ENCODE results near the gene HAP1. TPM values are rescaled to one million over a fixed set of nuclear protein-coding genes. Genes with fewer than 3 reads are reported as not detected.
"Not testable (repeated sequence)": the region's sequence is repeated elsewhere in the genome, so short reads cannot be mapped to it uniquely, and the experiment has no call there.

The HAP1 gene
- total RNA-seq, 4 donors from 2014 or later: 0.19 TPM; not detected in 3

DNA sequence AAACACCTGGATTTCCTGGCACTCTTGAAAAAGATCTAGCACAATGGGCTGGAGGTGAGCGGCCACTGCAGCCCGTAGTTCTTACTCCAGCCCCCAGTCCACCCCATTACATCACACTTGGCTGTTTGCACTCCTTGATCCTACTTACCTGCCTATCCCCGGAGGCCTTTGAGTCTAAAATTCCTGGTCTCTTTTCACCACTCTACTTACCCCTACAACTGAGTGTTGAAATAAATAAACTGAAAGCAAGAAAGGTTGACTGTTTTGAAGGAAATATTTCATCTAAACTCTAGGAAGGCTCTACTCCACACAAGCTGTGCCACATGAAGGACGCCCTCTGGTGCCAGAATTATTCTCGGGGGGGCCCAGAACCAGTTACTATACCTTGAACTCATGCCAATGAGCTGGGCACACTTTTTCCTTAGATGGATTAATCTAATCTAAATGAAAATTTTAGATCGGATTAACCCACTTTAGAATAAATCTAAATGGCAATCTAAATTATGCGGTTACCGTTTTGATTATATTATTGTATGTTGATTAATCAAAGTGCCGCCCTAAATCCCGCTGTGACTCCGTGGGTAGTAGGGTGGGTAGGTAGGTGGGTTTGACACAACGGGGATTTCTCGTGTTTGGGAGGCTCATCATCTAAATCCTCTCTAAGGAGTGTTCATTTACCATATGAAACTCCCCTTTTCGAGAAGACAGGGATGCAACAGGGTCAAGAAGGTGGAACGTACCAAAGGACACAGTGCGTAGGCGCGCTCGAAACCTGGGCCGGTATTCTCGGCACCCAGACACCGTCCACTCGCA lies 46.4 kb downstream of the HAP1 start:
- Histone ChIP-seq H3K36me3 (peaks cover 33 to 37% (median 36%) of the 10 kb centered on the region in 4 donors), H3K27me3 (no peaks in the 10 kb centered on the region), H3K27ac (replicated peaks in 1 of 4) (peak overlapping the region; percentile 98 to 100 (median 100)), H3K4me3 (peak overlapping the region; percentile 74 to 94 (median 90)), H3K9me3 (no peaks in the 10 kb centered on the region), H3K4me1 (peaks cover 27 to 42% (median 34%) of the 10 kb centered on the region in 4 donors)
- WGBS: 6% methylated on average over 23 of the region's 23 CpGs
- TF ChIP-seq POLR2AphosphoS5 (IDR thresholded peaks at IDR 0.05): peak in 1 of 2 donors; percentile 98
- TF ChIP-seq, protein P1, sequence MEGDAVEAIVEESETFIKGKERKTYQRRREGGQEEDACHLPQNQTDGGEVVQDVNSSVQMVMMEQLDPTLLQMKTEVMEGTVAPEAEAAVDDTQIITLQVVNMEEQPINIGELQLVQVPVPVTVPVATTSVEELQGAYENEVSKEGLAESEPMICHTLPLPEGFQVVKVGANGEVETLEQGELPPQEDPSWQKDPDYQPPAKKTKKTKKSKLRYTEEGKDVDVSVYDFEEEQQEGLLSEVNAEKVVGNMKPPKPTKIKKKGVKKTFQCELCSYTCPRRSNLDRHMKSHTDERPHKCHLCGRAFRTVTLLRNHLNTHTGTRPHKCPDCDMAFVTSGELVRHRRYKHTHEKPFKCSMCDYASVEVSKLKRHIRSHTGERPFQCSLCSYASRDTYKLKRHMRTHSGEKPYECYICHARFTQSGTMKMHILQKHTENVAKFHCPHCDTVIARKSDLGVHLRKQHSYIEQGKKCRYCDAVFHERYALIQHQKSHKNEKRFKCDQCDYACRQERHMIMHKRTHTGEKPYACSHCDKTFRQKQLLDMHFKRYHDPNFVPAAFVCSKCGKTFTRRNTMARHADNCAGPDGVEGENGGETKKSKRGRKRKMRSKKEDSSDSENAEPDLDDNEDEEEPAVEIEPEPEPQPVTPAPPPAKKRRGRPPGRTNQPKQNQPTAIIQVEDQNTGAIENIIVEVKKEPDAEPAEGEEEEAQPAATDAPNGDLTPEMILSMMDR (IDR thresholded peaks at IDR 0.05): no peak
- intact Hi-C loops (cut with DNase I): no loop called here
- no peak for DNase-seq (ENCODE audit: extremely low spot score)

DNA sequence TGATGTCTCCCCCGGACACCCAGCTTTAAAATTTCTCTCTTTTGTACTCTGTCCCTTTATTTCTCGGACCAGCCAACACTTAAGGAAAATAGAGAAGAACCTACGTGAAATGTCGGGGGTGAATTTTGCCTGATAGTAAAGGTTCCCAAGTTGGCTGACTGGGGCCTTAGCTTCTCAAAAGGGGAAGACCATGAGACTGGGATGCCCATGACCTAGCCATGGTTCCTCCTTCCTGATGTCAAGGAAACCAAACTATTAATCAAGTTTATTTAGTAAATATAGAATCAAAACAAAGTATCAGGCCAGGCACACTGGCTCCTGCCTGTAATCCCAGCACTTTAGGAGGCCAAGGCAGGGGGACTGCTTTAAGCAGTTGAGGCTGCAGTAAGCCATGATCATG lies 48.2 kb downstream of the HAP1 start:
- no peak overlapping the region for H3K27ac ChIP-seq (replicated peaks in 1 of 4)
- H3K36me3 ChIP-seq: peaks cover 16 to 20% (median 19%) of the 10 kb centered on the region in 4 donors
- TF ChIP-seq POLR2A (IDR thresholded peaks at IDR 0.05; ENCODE audit: low read depth) (no peak), EP300 (IDR thresholded peaks at IDR 0.05) (no peak), POLR2AphosphoS5 (IDR thresholded peaks at IDR 0.05) (no peak)
- TF ChIP-seq, protein P1 (IDR thresholded peaks at IDR 0.05): no peak
- H3K27me3 ChIP-seq: no peaks in the 10 kb centered on the region
- H3K4me3 ChIP-seq: no peak overlapping the region
- 89% methylated on average over 4 of the region's 4 CpGs for WGBS
- no peaks in the 10 kb centered on the region for H3K9me3 ChIP-seq
- DNase-seq (ENCODE audit: extremely low spot score): no peak
- peaks cover 22 to 25% (median 24%) of the 10 kb centered on the region in 4 donors for H3K4me1 ChIP-seq
- intact Hi-C loops (cut with DNase I): no loop called here

DNA sequence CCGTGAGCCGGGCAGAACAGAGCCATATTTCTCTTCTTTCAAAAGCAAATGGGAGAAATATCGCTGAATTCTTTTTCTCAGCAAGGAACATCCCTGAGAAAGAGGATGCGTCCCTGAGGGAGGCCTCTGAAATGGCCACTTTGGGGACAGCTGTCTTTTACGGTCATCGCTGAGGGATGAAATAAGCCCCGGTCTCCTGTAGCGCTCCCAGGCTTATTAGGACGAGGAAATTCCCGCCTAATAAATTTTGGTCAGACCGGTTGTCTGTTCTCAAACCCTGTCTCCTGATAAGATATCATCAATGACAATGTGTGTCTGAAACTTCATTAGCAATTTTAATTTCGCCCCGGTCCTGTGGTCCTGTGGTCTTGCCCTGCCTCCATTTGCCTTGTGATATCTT lies 48.7 kb downstream of the HAP1 start:
- Histone ChIP-seq H3K4me1 (peaks cover 16 to 20% (median 19%) of the 10 kb centered on the region in 4 donors), H3K36me3 (peaks cover 11 to 14% (median 13%) of the 10 kb centered on the region in 4 donors)
- H3K27ac ChIP-seq (replicated peaks in 1 of 4); intact Hi-C loops (cut with DNase I); H3K9me3 ChIP-seq; DNase-seq (ENCODE audit: extremely low spot score); H3K27me3 ChIP-seq; H3K4me3 ChIP-seq: not testable (repeated sequence)
- WGBS: 93% methylated on average over 13 of the region's 13 CpGs

DNA sequence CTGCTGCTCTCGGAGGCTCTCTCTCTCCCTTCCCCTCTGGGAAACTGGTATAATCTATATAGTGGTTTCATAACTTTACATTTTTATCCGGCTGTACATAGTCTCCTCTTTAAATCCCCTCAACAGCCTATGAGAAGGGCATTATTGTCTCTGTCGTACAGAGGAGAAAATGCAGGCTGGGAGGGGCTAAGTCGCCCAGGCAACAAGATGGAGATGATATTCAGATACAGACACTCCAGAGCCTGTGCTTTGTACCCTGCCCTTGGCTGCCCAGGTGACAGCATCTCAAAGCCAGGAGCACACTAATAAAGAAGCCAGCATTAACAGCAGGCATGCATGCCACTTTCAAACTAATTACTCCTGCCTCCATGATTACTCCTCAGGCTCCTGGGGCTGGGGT lies 50.4 kb downstream of the HAP1 start:
- DNase-seq (ENCODE audit: extremely low spot score): no peak
- H3K9me3 ChIP-seq: no peaks in the 10 kb centered on the region
- no peaks in the 10 kb centered on the region for H3K27me3 ChIP-seq
- H3K36me3 ChIP-seq: no peaks in the 10 kb centered on the region
- no peak overlapping the region for H3K4me3 ChIP-seq
- intact Hi-C loops (cut with DNase I): no loop called here
- no peak overlapping the region for H3K27ac ChIP-seq (replicated peaks in 1 of 4)
- H3K4me1 ChIP-seq: peaks cover 7 to 10% (median 8%) of the 10 kb centered on the region in 4 donors
- WGBS: 53% methylated on average over 4 of the region's 4 CpGs
- no peak for TF ChIP-seq POLR2AphosphoS5 (IDR thresholded peaks at IDR 0.05)
- TF ChIP-seq POLR2A (IDR thresholded peaks at IDR 0.05; ENCODE audit: low read depth): no peak
- TF ChIP-seq, protein P1 (IDR thresholded peaks at IDR 0.05): no peak
- no peak for TF ChIP-seq EP300 (IDR thresholded peaks at IDR 0.05)

DNA sequence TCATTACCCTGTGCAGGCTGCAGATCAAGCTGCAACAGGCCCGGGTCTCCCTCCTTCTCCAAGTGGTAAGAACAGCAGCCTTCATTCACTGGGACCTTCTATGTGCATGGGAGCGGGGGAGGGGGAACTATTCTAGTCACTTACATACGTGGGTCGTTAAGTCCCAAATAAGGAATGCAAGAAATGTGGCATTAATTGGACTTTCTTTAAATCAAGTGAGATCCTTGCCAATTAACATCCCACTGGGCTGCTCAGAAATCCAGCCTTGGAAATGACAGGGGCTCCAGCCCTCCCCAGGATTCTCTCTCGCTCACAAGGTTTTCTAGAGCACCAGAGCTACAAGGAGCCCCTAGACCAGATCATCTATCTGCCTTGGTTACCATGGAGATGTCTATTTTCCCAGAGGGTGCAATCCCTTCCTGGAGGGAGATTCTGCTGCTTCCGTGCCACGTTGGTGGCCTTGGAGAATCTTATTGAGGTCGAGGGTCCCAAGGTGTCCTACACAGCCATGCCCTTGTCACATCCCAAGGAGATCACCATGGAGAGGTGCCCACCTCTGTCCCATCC lies 50.9 kb downstream of the HAP1 start:
- Histone ChIP-seq H3K4me3 (no peak overlapping the region), H3K4me1 (peaks cover 7 to 10% (median 8%) of the 10 kb centered on the region in 4 donors), H3K27ac (replicated peaks in 1 of 4) (no peak overlapping the region), H3K9me3 (no peaks in the 10 kb centered on the region), H3K36me3 (no peaks in the 10 kb centered on the region), H3K27me3 (peaks cover 0 to 5% (median 0%) of the 10 kb centered on the region in 4 donors)
- DNase-seq (ENCODE audit: extremely low spot score): no peak
- intact Hi-C loops (cut with DNase I): no loop called here
- 60% methylated on average over 5 of the region's 8 CpGs for WGBS
- no peak for TF ChIP-seq POLR2AphosphoS5 (IDR thresholded peaks at IDR 0.05)
- TF ChIP-seq, protein P1 (IDR thresholded peaks at IDR 0.05): no peak
- TF ChIP-seq EP300 (IDR thresholded peaks at IDR 0.05): no peak
- no peak for TF ChIP-seq POLR2A (IDR thresholded peaks at IDR 0.05; ENCODE audit: low read depth)
